Mucosa of stomach (tissue), 1 donor: ENCODE measurements around the gene CUTC.
"Not testable (repeated sequence)": the region's sequence is repeated elsewhere in the genome, so short reads cannot be mapped to it uniquely, and the experiment has no call there.

Experiments used
- H3K27me3 ChIP-seq: one replicate; pipeline ENCODE4 v1.7.0; 2013; ENCODE audit warnings: mild to moderate bottlenecking, low read length; ENCODE audit not compliant: control insufficient read depth, insufficient read depth
- H3K36me3 ChIP-seq: one replicate; pipeline ENCODE4 v1.7.0; 2013; ENCODE audit warnings: low read length; ENCODE audit not compliant: control insufficient read depth, insufficient read depth
- H3K4me1 ChIP-seq: one replicate; pipeline ENCODE4 v1.7.0; 2013; ENCODE audit warnings: mild to moderate bottlenecking, low read length; ENCODE audit not compliant: control insufficient read depth, insufficient read depth
- H3K4me3 ChIP-seq: one replicate; pipeline ENCODE4 v1.7.0; 2013; ENCODE audit warnings: low read length
- H3K9ac ChIP-seq: one replicate; pipeline ENCODE4 v1.7.0; 2013; ENCODE audit warnings: mild to moderate bottlenecking, low read length, moderate library complexity
- H3K9me3 ChIP-seq: one replicate; pipeline ENCODE4 v1.7.0; 2013; ENCODE audit warnings: mild to moderate bottlenecking, low read length, moderate library complexity; ENCODE audit not compliant: control insufficient read depth
- donor health status: Pancreatic carcinoma.

Gene CUTC

GRCh38 chr10:99714446-99714845 is 17.6 kb upstream of the CUTC start:
- Histone ChIP-seq H3K27me3 (no peaks in the 10 kb centered on the region), H3K4me3 (no peak overlapping the region), H3K36me3 (no peaks in the 10 kb centered on the region), H3K4me1 (no peaks in the 10 kb centered on the region), H3K9me3 (no peaks in the 10 kb centered on the region), H3K9ac (no peak overlapping the region)

GRCh38 chr10:99720387-99720786 is 11.6 kb upstream of the CUTC start:
- H3K9me3 ChIP-seq, result no peaks in the 10 kb centered on the region
- H3K27me3 ChIP-seq, result no peaks in the 10 kb centered on the region
- no peaks in the 10 kb centered on the region for H3K4me1 ChIP-seq
- H3K4me3 ChIP-seq, result no peak overlapping the region
- H3K36me3 ChIP-seq, result peaks cover 5% of the 10 kb centered on the region
- no peak overlapping the region for H3K9ac ChIP-seq

- no peak overlapping the region for H3K4me3 ChIP-seq
- H3K9me3 ChIP-seq, result no peaks in the 10 kb centered on the region
- no peaks in the 10 kb centered on the region for H3K27me3 ChIP-seq
- peaks cover 6% of the 10 kb centered on the region for H3K4me1 ChIP-seq
- no peak overlapping the region for H3K9ac ChIP-seq
- peaks cover 12% of the 10 kb centered on the region for H3K36me3 ChIP-seq
Measured at GRCh38 chr10:99730026-99730425, 2.0 kb upstream of the CUTC start.

- H3K4me1 ChIP-seq, result peaks cover 6% of the 10 kb centered on the region
- H3K9me3 ChIP-seq, result no peaks in the 10 kb centered on the region
Measured at GRCh38 chr10:99731306-99732032, 565 bp upstream of the CUTC start.

GRCh38 chr10:99733366-99733765 is 1.3 kb downstream of the CUTC start:
- Histone ChIP-seq H3K4me3 (no peak overlapping the region), H3K4me1 (peaks cover 6% of the 10 kb centered on the region), H3K27me3 (no peaks in the 10 kb centered on the region), H3K36me3 (no peaks in the 10 kb centered on the region), H3K9me3 (no peaks in the 10 kb centered on the region), H3K9ac (no peak overlapping the region)

More at GRCh38 chr10:99731306-99732032, 565 bp upstream of the CUTC start:
- H3K4me3 ChIP-seq, result peak overlapping the region; percentile 100
- H3K27me3 ChIP-seq, result no peaks in the 10 kb centered on the region
- peak overlapping the region; percentile 96 for H3K9ac ChIP-seq
- peaks cover 3% of the 10 kb centered on the region for H3K36me3 ChIP-seq

- not testable (repeated sequence) for H3K9me3 ChIP-seq, H3K36me3 ChIP-seq, H3K4me1 ChIP-seq, H3K9ac ChIP-seq, H3K4me3 ChIP-seq, H3K27me3 ChIP-seq
Measured at GRCh38 chr10:99734111-99734510, 2.1 kb downstream of the CUTC start.

GRCh38 chr10:99740260-99740659 is 8.2 kb downstream of the CUTC start:
- H3K36me3 ChIP-seq, result no peaks in the 10 kb centered on the region
- H3K4me1 ChIP-seq, result no peaks in the 10 kb centered on the region

GRCh38 chr10:99740933-99741559 is 9.0 kb downstream of the CUTC start:
- Histone ChIP-seq H3K9me3 (no peaks in the 10 kb centered on the region), H3K4me1 (no peaks in the 10 kb centered on the region), H3K36me3 (no peaks in the 10 kb centered on the region), H3K9ac (no peak overlapping the region), H3K27me3 (no peaks in the 10 kb centered on the region), H3K4me3 (no peak overlapping the region)

More at GRCh38 chr10:99740260-99740659, 8.2 kb downstream of the CUTC start:
- Histone ChIP-seq H3K4me3 (no peak overlapping the region), H3K9me3 (no peaks in the 10 kb centered on the region), H3K27me3 (no peaks in the 10 kb centered on the region), H3K9ac (no peak overlapping the region)

GRCh38 chr10:99742254-99742653 is 10.2 kb downstream of the CUTC start:
- Histone ChIP-seq H3K36me3 (peaks cover 4% of the 10 kb centered on the region), H3K9me3 (no peaks in the 10 kb centered on the region)

GRCh38 chr10:99742701-99743100 is 10.7 kb downstream of the CUTC start:
- no peaks in the 10 kb centered on the region for H3K9me3 ChIP-seq
- no peaks in the 10 kb centered on the region for H3K27me3 ChIP-seq
- H3K36me3 ChIP-seq, result peaks cover 5% of the 10 kb centered on the region
- H3K4me1 ChIP-seq, result no peaks in the 10 kb centered on the region
- H3K9ac ChIP-seq, result no peak overlapping the region
- H3K4me3 ChIP-seq, result no peak overlapping the region

More at GRCh38 chr10:99742254-99742653, 10.2 kb downstream of the CUTC start:
- Histone ChIP-seq H3K9ac (no peak overlapping the region), H3K27me3 (no peaks in the 10 kb centered on the region), H3K4me1 (no peaks in the 10 kb centered on the region), H3K4me3 (no peak overlapping the region)

GRCh38 chr10:99743841-99744240 is 11.8 kb downstream of the CUTC start:
- Histone ChIP-seq H3K9me3 (no peaks in the 10 kb centered on the region), H3K36me3 (peaks cover 5% of the 10 kb centered on the region), H3K9ac (no peak overlapping the region), H3K4me3 (no peak overlapping the region), H3K4me1 (no peaks in the 10 kb centered on the region), H3K27me3 (no peaks in the 10 kb centered on the region)

- not testable (repeated sequence) for H3K36me3 ChIP-seq, H3K4me3 ChIP-seq, H3K4me1 ChIP-seq, H3K9me3 ChIP-seq, H3K9ac ChIP-seq, H3K27me3 ChIP-seq
Measured at GRCh38 chr10:99746166-99746565, 14.1 kb downstream of the CUTC start.
